Spleen (tissue), 11 donors: ENCODE data around the gene EIF4A2. TPM values are rescaled to one million over a fixed set of nuclear protein-coding genes. Genes with fewer than 3 reads are reported as not detected.
A peak's percentile ranks its signal among the peaks of the same experiment; 100 is the strongest.

ENCODE experiments used
- DNase-seq: peaks from one replicate; pipeline ENCODE4 v3.0.0-alpha.2; 2020
- H3K27ac ChIP-seq, 8 donors: fragments of 200-600 bp; sonication (generic) in 7 of 8; 1 replicate in 4 of 8; 2 replicates in 4 of 8; pipeline versions ENCODE4 v1.5.0 to v1.8.0; 2016 to 2021; ENCODE audit warnings: inconsistent platforms in 4 of 8, mild to moderate bottlenecking in 4 of 8, moderate library complexity in 1 of 8
- H3K27me3 ChIP-seq, 7 donors: fragments of 200-600 bp; sonication (generic) in 6 of 7; replicated peaks in 1 of 7; 1 replicate in 4 of 7; 2 replicates in 3 of 7; pipeline versions ENCODE4 v1.5.0 to v1.8.0; 2016 to 2021; ENCODE audit warnings: inconsistent platforms in 3 of 7, mild to moderate bottlenecking in 1 of 7
- H3K36me3 ChIP-seq, 6 donors: fragments of 200-600 bp; sonication (generic) in 5 of 6; 1 replicate in 4 of 6; 2 replicates in 2 of 6; pipeline versions ENCODE4 v1.5.0 to v1.8.0; 2016 to 2021; ENCODE audit warnings: inconsistent platforms in 2 of 6
- H3K4me1 ChIP-seq, 6 donors: fragments of 200-600 bp; sonication (generic) in 5 of 6; 1 replicate in 3 of 6; 2 replicates in 3 of 6; pipeline versions ENCODE4 v1.5.0 to v1.8.0; 2016 to 2021; ENCODE audit warnings: inconsistent platforms in 3 of 6
- H3K4me3 ChIP-seq, 8 donors: fragments of 200-600 bp; sonication (generic) in 7 of 8; 1 replicate in 4 of 8; 2 replicates in 4 of 8; pipeline versions ENCODE4 v1.5.0 to v1.8.0; 2016 to 2021; ENCODE audit warnings: inconsistent platforms in 4 of 8, mild to moderate bottlenecking in 4 of 8, moderate library complexity in 2 of 8
- H3K9me3 ChIP-seq, 8 donors: fragments of 200-600 bp; sonication (generic) in 7 of 8; 1 replicate in 4 of 8; 2 replicates in 4 of 8; pipeline versions ENCODE4 v1.5.0 to v1.8.0; 2016 to 2021; ENCODE audit warnings: inconsistent platforms in 4 of 8
- POLR2A ChIP-seq, 3 donors: fragments of 450-650 bp; IDR thresholded peaks; one replicate each; pipeline ENCODE4 v1.5.1; 2017; ENCODE audit warnings: antibody characterized with exemption in 3 of 3, mild to moderate bottlenecking in 1 of 3
- POLR2AphosphoS5 ChIP-seq, 3 donors: sonication (generic); formaldehyde crosslinking; IDR thresholded peaks; one replicate each; pipeline ENCODE4 v1.5.1; 2017; ENCODE audit warnings: antibody characterized with exemption in 3 of 3
- WGBS, 5 donors: extraction: QIAGEN DNeasy Blood & Tissue Kit in 3 of 5; methylation state at CpG; one replicate each; pipeline versions ENCODE4 v1.1.5 to v1.1.7; 2013 to 2018; 5-methylcytosine and 5-hydroxymethylcytosine counted together
- intact Hi-C: fragments of 100-400 bp; cut with DNase I; formaldehyde crosslinking; loops from one replicate; pipeline ENCODE4 v1.15.0; 2023; ENCODE audit warnings: low total_unique reads
- polyA plus RNA-seq, 3 donors: library from polyadenylated mRNA; stranded (reverse); fragments of 200-250 nt; gene quantifications; one replicate each; pipeline ENCODE4 v1.2.1, GENCODE V29; 2013
- total RNA-seq, 7 donors: library from RNA; depleted of rRNA in 3 of 7; stranded (reverse); fragments of >200 nt in 3 of 7; fragmentation: NEBNext Ultra II Directional in 4 of 7; extraction: Animal tissue kit (Norgen Biotek cat#: 25700) in 4 of 7; gene quantifications; one replicate each; pipeline versions ENCODE4 v1.1.0 to v1.2.1, GENCODE V29; 2016 to 2021
- TF ChIP-seq, protein P1 (sequence below), 11 experiments: fragments of 200-600 bp in 7 of 11; fragments of 450-650 bp in 4 of 11; sonication (generic) in 4 of 11; IDR thresholded peaks in 8 of 11; conservative IDR thresholded peaks in 3 of 11; 1 replicate in 7 of 11; 2 replicates in 4 of 11; pipeline versions ENCODE4 v1.4.0 to v1.8.0; 2016 to 2021; ENCODE audit warnings: antibody characterized with exemption in 11 of 11, inconsistent platforms in 4 of 11, mild to moderate bottlenecking in 1 of 11
- donor health status: healthy with polysubstance abuse.
- donor health status: DM: no; HTN: no; CAD: no; lungs with moderate emphysema.
- donor health status: DM: no; HTN: no; CAD: no.
- donor health status: Bipolar disorder and iron deficiency.
- donor health status: healthy.
- donor health status: DM: no; HTN: no; CAD: no.
- donor health status: DM: yes; HTN: yes; CAD: no.

EIF4A2 gene
- total and polyA plus RNA-seq, 10 donors, result 255 to 512 (median 357) TPM

DNA sequence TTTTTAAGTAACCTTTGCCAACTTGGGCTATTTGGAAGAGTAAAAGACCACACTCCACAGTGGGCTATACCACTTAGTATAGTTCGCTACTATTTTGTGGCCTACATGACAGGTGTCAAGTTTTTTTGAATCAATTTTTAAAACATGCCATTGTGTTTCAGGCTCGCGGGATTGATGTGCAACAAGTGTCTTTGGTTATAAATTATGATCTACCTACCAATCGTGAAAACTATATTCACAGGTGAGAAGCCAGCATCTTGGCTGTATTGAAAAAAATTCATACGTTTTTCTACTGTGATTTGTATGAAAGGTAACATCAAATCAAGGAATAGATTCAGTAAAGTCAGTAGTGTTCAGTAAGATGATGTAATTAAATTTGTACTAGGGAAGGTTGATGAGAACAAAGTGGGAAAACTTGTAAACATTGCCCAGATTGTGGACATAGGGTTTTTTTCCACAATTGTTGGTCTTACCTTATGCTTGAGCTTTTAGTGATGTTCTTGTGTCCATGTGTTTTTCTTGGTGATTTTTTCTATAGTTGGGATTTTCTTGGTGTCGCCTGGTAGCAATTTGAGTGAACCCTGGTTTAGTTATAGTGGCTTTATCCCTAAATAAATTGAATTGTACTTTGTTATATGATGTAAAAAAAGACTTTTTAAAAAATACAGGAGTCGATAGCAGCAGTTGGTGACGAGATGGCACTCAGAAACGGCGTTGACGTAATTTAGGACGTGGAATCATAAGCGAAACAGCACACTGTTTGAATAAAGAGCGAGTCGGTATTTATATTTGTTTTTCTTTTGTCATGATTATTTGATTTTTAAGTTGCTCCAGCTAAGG is 4.5 kb downstream of the EIF4A2 start:
- Histone ChIP-seq H3K27me3 (no peaks in the 10 kb centered on the region), H3K4me3 (peak overlapping the region in 3 of 8 donors; percentile 6 to 88 (median 88)), H3K9me3 (no peaks in the 10 kb centered on the region), H3K36me3 (peaks cover 0 to 88% (median 72%) of the 10 kb centered on the region in 6 donors), H3K27ac (peak overlapping the region in 1 of 8 donors; percentile 5), H3K4me1 (peaks cover 36 to 61% (median 50%) of the 10 kb centered on the region in 6 donors)
- intact Hi-C loops, result loop anchor here (10.0 kb wide), 2 partner anchors 213 to 853 kb away; partner anchors contain the start of genes DNAJB11 and TRA2B
- TF ChIP-seq POLR2A (IDR thresholded peaks at IDR 0.05) (no peak), POLR2AphosphoS5 (IDR thresholded peaks at IDR 0.05) (no peak)
- TF ChIP-seq, protein P1, sequence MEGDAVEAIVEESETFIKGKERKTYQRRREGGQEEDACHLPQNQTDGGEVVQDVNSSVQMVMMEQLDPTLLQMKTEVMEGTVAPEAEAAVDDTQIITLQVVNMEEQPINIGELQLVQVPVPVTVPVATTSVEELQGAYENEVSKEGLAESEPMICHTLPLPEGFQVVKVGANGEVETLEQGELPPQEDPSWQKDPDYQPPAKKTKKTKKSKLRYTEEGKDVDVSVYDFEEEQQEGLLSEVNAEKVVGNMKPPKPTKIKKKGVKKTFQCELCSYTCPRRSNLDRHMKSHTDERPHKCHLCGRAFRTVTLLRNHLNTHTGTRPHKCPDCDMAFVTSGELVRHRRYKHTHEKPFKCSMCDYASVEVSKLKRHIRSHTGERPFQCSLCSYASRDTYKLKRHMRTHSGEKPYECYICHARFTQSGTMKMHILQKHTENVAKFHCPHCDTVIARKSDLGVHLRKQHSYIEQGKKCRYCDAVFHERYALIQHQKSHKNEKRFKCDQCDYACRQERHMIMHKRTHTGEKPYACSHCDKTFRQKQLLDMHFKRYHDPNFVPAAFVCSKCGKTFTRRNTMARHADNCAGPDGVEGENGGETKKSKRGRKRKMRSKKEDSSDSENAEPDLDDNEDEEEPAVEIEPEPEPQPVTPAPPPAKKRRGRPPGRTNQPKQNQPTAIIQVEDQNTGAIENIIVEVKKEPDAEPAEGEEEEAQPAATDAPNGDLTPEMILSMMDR (IDR thresholded peaks at IDR 0.05 in 8 of 11, conservative IDR thresholded peaks at IDR 0.05 in 3 of 11), result no peak
- 70 to 87% (median 76%) methylated on average over 15 of the region's 15 CpGs for WGBS, 5 donors
- DNase-seq, result no peak

DNA sequence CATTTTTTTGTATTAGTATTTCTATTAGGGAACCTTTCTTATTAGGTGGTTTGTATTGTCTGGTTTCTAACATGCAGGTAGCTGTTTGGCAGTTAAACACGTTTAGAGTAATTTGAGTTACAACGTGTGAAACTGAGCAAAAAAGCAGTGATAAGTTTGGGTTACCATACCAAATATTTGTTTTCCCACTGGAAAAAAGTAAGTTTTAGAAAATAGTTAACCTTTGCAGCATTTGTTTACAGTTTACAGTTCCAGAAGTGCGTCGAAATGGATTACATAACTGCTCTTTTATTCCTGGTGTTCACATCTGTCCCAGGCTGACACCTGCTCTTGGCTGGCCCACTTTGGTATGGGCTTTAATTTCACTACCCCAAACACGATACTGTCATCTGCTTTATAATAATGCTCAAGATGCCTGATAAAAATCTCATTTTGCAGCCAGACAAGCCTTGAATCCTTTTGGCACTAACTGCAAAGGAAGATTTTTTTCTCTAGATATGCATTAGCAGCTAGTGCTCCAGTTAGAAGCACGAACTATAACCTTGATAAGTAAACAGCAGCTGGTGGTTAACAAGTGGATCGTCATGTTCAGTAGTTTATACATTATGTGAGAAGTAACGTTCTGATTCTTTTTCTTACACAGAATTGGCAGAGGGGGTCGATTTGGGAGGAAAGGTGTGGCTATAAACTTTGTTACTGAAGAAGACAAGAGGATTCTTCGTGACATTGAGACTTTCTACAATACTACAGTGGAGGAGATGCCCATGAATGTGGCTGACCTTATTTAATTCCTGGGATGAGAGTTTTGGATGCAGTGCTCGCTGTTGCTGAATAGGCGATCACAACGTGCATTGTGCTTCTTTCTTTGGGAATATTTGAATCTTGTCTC is 5.3 kb downstream of the EIF4A2 start:
- Histone ChIP-seq H3K36me3 (peaks cover 0 to 96% (median 74%) of the 10 kb centered on the region in 6 donors), H3K4me1 (peaks cover 36 to 61% (median 50%) of the 10 kb centered on the region in 6 donors), H3K27ac (peak overlapping the region in 1 of 8 donors; percentile 6), H3K27me3 (no peaks in the 10 kb centered on the region), H3K9me3 (no peaks in the 10 kb centered on the region), H3K4me3 (peak overlapping the region in 1 of 8 donors; percentile 14)
- 58 to 79% (median 64%) methylated on average over 13 of the region's 13 CpGs for WGBS, 5 donors
- DNase-seq, result no peak
- intact Hi-C loops, result loop anchor here (10.0 kb wide), 2 partner anchors 214 to 854 kb away; partner anchors contain the start of genes DNAJB11 and TRA2B
- TF ChIP-seq, protein P1 (IDR thresholded peaks at IDR 0.05 in 8 of 11, conservative IDR thresholded peaks at IDR 0.05 in 3 of 11), result no peak
- TF ChIP-seq POLR2A (IDR thresholded peaks at IDR 0.05), result no peak
- peak in 1 of 3 donors; percentile 22 for TF ChIP-seq POLR2AphosphoS5 (IDR thresholded peaks at IDR 0.05)

DNA sequence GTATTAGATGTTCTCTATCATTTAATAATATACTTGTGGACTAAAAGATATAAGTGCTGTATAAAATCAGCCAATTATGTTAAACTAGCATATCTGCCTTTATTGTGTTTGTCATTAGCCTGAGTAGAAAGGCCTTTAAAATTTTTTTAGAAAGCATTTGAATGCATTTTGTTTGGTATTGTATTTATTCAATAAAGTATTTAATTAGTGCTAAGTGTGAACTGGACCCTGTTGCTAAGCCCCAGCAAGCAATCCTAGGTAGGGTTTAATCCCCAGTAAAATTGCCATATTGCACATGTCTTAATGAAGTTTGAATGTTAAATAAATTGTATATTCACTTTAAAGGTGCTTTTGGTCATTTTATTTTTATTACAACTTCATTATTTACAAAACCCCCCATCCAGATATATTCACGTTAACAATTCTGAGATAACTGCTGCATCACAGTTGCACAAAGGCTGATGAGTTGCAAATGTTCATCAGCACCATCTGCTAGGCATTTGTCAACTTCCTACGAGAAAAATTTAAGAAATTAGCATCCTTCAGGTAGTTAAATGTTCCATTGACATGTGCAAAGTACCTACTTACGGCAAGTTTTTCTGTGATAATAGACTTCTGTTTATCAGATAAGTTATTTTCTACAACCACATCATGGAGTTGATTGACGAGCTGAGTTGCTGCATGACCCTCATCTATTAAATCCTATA is 6.3 kb downstream of the EIF4A2 start:
- TF ChIP-seq, protein P1 (IDR thresholded peaks at IDR 0.05 in 8 of 11, conservative IDR thresholded peaks at IDR 0.05 in 3 of 11), result no peak
- TF ChIP-seq POLR2AphosphoS5 (IDR thresholded peaks at IDR 0.05) (no peak), POLR2A (IDR thresholded peaks at IDR 0.05) (no peak)
- intact Hi-C loops, result loop anchor here (10.0 kb wide), 2 partner anchors 215 to 855 kb away; partner anchors contain the start of genes DNAJB11 and TRA2B
- no peak for DNase-seq
- Histone ChIP-seq H3K27ac (no peak overlapping the region), H3K36me3 (peaks cover 0 to 100% (median 77%) of the 10 kb centered on the region in 6 donors), H3K9me3 (no peaks in the 10 kb centered on the region), H3K27me3 (no peaks in the 10 kb centered on the region), H3K4me3 (no peak overlapping the region), H3K4me1 (peaks cover 36 to 56% (median 49%) of the 10 kb centered on the region in 6 donors)
- 52 to 68% (median 61%) methylated on average over 4 of the region's 4 CpGs for WGBS, 5 donors
